Left kidney (tissue), 1 donor: ENCODE measurements around the gene PPOX. TPM values are rescaled to one million over a fixed set of nuclear protein-coding genes. Genes with fewer than 3 reads are reported as not detected.

ENCODE experiments used
- polyA plus RNA-seq: library from polyadenylated mRNA; unstranded; fragments of 120-200 nt; gene quantifications from one replicate; pipeline ENCODE4 v1.2.1, GENCODE V29; 2013; ENCODE audit not compliant: insufficient read length

The PPOX gene
- polyA plus RNA-seq, 1 donor, result 46.6 TPM

Other genes with a start within 250 kb of the PPOX start
- gene ITLN2, start 211.6 kb upstream of the PPOX start, polyA plus RNA-seq, result not detected
- 97.2 TPM for gene F11R, start 145.3 kb upstream of the PPOX start, polyA plus RNA-seq
- 44.4 TPM for gene TSTD1, start 127.5 kb upstream of the PPOX start, polyA plus RNA-seq
- 67.9 TPM for gene USF1, start 120.4 kb upstream of the PPOX start, polyA plus RNA-seq
- gene ARHGAP30, start 96.5 kb upstream of the PPOX start, polyA plus RNA-seq, result 2.2 TPM
- gene NECTIN4, start 76.9 kb upstream of the PPOX start, polyA plus RNA-seq, result 4.0 TPM
- gene KLHDC9, start 68.1 kb upstream of the PPOX start, polyA plus RNA-seq, result 15.0 TPM
- 61.2 TPM for gene PFDN2, start 48.4 kb upstream of the PPOX start, polyA plus RNA-seq
- 50.5 TPM for gene NIT1, start 48.3 kb upstream of the PPOX start, polyA plus RNA-seq
- gene DEDD, start 33.8 kb upstream of the PPOX start, polyA plus RNA-seq, result 57.2 TPM
- gene UFC1, start 12.4 kb upstream of the PPOX start, polyA plus RNA-seq, result 142 TPM
- gene USP21, start 6.9 kb upstream of the PPOX start, polyA plus RNA-seq, result 58.3 TPM
- 36.8 TPM for gene B4GALT3, start 11.1 kb downstream of the PPOX start, polyA plus RNA-seq
- gene ADAMTS4, start 32.6 kb downstream of the PPOX start, polyA plus RNA-seq, result 1.4 TPM
- 211 TPM for gene NDUFS2, start 35.9 kb downstream of the PPOX start, polyA plus RNA-seq
- gene FCER1G, start 48.9 kb downstream of the PPOX start, polyA plus RNA-seq, result 10.8 TPM
- not detected for gene APOA2, start 57.2 kb downstream of the PPOX start, polyA plus RNA-seq
- gene TOMM40L, start 59.6 kb downstream of the PPOX start, polyA plus RNA-seq, result 14.4 TPM
- 3.6 TPM for gene NR1I3, start 71.8 kb downstream of the PPOX start, polyA plus RNA-seq
- gene PCP4L1, start 92.3 kb downstream of the PPOX start, polyA plus RNA-seq, result 1.2 TPM
- 3.5 TPM for gene MPZ, start 143.5 kb downstream of the PPOX start, polyA plus RNA-seq
- gene SDHC, start 148.0 kb downstream of the PPOX start, polyA plus RNA-seq, result 272 TPM
- 15.2 TPM for gene CFAP126, start 201.4 kb downstream of the PPOX start, polyA plus RNA-seq